Effector memory CD4-positive, alpha-beta T cell (primary cell): Measurements from ENCODE around the gene TBCA.
A peak's percentile ranks its signal among the peaks of the same experiment; 100 is the strongest.

ENCODE experiments used
- DNase-seq, 3 donors: peaks; one replicate each; pipeline ENCODE4 v3.0.0-alpha.2; 2020
- H3K27ac ChIP-seq: 2 replicates; pipeline ENCODE4 v1.7.0; 2013; ENCODE audit warnings: mild to moderate bottlenecking, low read length, moderate library complexity; ENCODE audit not compliant: insufficient read depth, poor library complexity, severe bottlenecking
- H3K27me3 ChIP-seq: replicated peaks from 2 replicates; pipeline ENCODE4 v1.7.0; 2013; ENCODE audit warnings: mild to moderate bottlenecking, low read length; ENCODE audit not compliant: insufficient read depth, control insufficient read depth, poor library complexity, severe bottlenecking
- H3K36me3 ChIP-seq: 2 replicates; pipeline ENCODE4 v1.7.0; 2013; ENCODE audit warnings: mild to moderate bottlenecking, low read length, moderate library complexity; ENCODE audit not compliant: control insufficient read depth, insufficient read depth
- H3K4me1 ChIP-seq: 2 replicates; pipeline ENCODE4 v1.7.0; 2013; ENCODE audit warnings: low read length, mild to moderate bottlenecking; ENCODE audit not compliant: control insufficient read depth, insufficient read depth, poor library complexity, severe bottlenecking
- H3K4me3 ChIP-seq: 2 replicates; pipeline ENCODE4 v1.7.0; 2013; ENCODE audit warnings: low read length, low read depth, mild to moderate bottlenecking; ENCODE audit not compliant: insufficient read depth, poor library complexity, severe bottlenecking
- H3K9me3 ChIP-seq: 2 replicates; pipeline ENCODE4 v1.7.0; 2013; ENCODE audit warnings: mild to moderate bottlenecking, low read length, moderate library complexity; ENCODE audit not compliant: control insufficient read depth

Gene TBCA

DNA sequence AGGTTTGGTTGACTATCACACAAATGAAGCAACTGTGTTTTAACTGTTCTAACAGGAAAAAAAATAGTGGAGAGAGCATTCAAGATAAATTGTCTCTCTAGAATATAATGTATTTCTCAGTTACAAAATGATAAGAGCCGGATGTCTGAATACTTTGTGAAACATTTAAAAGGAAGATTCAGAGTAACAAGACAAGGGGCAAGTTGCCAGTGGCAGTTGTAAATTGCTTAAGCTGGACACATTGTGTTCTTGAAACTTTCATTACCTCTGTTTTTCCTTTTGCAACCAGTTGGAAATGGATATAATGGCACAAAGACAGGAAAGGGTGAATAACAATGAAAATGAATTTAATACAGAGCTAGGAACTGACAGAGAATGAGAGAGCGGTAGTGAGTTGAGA, 15.2 kb upstream of the TBCA start:
- Histone ChIP-seq H3K27ac (no peak overlapping the region), H3K27me3 (no peaks in the 10 kb centered on the region), H3K36me3 (no peaks in the 10 kb centered on the region), H3K9me3 (no peaks in the 10 kb centered on the region), H3K4me1 (no peaks in the 10 kb centered on the region), H3K4me3 (no peak overlapping the region)
- no peak for DNase-seq

GRCh38 chr5:77785229-77785628, 9.1 kb upstream of the TBCA start:
- no peak for DNase-seq
- Histone ChIP-seq H3K9me3 (no peaks in the 10 kb centered on the region), H3K27me3 (no peaks in the 10 kb centered on the region), H3K4me3 (no peak overlapping the region), H3K4me1 (no peaks in the 10 kb centered on the region), H3K27ac (no peak overlapping the region), H3K36me3 (no peaks in the 10 kb centered on the region)

GRCh38 chr5:77784735-77785134, 8.6 kb upstream of the TBCA start:
- Histone ChIP-seq H3K27ac (no peak overlapping the region), H3K36me3 (no peaks in the 10 kb centered on the region), H3K27me3 (no peaks in the 10 kb centered on the region), H3K9me3 (no peaks in the 10 kb centered on the region), H3K4me3 (no peak overlapping the region), H3K4me1 (no peaks in the 10 kb centered on the region)
- no peak for DNase-seq

DNA sequence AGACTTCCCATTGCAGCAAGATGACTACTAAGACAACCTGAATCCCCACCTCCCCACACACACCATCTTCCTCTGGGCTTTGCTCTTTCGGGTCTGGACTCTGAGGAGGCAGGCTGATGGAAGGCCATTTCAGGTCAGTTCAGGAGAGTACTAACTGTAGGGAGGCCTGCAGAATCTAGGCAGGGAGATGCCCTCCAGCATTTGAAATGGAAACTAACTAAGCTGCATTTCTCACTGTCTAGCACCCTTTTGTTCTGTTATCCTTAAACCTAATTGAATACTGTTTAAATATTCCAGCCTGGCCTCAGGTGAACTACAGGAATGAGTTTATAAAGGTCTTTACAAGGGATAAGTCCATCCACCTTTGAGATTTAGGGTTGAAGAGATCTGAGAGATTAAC, 4.9 kb upstream of the TBCA start:
- H3K4me3 ChIP-seq: no peak overlapping the region
- DNase-seq: no peak
- peaks cover 5% of the 10 kb centered on the region for H3K4me1 ChIP-seq
- no peaks in the 10 kb centered on the region for H3K36me3 ChIP-seq
- H3K27ac ChIP-seq: no peak overlapping the region
- H3K9me3 ChIP-seq: no peaks in the 10 kb centered on the region
- no peaks in the 10 kb centered on the region for H3K27me3 ChIP-seq

DNA sequence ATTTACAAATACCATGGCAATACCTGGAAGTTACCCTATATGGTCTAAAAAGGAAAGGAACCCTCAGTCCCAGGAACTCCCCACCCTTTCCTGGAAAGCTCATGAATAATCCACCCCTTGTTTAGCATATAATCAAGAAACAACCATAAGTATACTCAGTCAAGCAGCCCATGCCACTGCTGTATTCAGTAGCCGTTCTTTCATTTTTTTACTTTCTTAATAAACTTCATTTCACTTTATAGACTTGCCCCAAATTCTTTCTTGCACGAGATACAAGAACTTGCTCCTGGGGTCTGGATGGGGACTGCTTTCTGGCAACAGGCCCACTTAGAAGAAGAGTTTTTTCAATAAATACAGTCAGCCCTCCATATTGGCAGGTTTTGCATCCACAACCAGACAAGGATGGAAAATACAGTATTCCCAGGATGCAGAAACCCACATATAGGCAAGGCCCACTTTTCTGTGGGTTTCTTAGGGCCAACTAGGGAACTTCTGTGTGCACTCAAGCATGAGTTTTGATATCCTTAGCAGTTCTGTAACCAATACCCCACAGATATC, 2.8 kb upstream of the TBCA start:
- Histone ChIP-seq H3K9me3 (no peaks in the 10 kb centered on the region), H3K27me3 (no peaks in the 10 kb centered on the region), H3K36me3 (no peaks in the 10 kb centered on the region), H3K27ac (no peak overlapping the region), H3K4me3 (no peak overlapping the region), H3K4me1 (peaks cover 11% of the 10 kb centered on the region)
- DNase-seq: no peak

GRCh38 chr5:77778398-77778797, 2.3 kb upstream of the TBCA start:
- Histone ChIP-seq H3K27ac (no peak overlapping the region), H3K4me3 (no peak overlapping the region), H3K36me3 (no peaks in the 10 kb centered on the region), H3K4me1 (peaks cover 11% of the 10 kb centered on the region), H3K27me3 (no peaks in the 10 kb centered on the region), H3K9me3 (no peaks in the 10 kb centered on the region)
- DNase-seq: no peak

- DNase-seq: no peak
- Histone ChIP-seq H3K9me3 (no peaks in the 10 kb centered on the region), H3K27ac (no peak overlapping the region), H3K36me3 (no peaks in the 10 kb centered on the region), H3K4me1 (peaks cover 11% of the 10 kb centered on the region), H3K27me3 (no peaks in the 10 kb centered on the region), H3K4me3 (no peak overlapping the region)
Measured at GRCh38 chr5:77777911-77778310, 1.8 kb upstream of the TBCA start.

DNA sequence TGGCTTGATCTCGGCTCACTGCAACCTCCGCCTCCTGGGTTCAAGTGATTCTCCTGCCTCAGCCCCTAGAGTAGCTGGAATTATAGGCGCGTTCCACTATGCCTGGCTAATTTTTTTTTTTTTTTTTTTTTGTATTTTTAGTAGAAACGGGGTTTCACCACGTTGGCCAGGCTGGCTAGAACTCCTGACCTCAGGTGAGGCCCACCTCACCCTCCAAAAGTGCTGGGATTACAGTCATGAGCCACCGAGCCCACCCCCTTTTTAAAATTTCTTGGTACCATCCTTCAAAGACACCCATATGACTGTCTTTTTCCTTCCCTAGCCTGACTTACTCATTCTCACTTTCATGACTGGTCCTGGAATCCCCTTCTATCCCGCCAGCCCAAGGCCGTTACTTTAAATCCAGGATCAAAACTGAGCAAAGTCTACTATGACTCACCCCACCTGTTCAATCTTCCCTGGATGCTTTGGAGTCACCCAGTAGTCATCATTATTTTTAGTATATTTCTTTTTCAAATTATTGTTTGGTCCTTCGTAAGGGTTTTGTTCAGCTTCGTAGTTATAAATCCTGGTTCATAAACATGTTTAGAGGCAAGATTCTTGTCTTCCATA, 1.2 kb upstream of the TBCA start:
- no peaks in the 10 kb centered on the region for H3K9me3 ChIP-seq
- H3K4me3 ChIP-seq: no peak overlapping the region
- no peak overlapping the region for H3K27ac ChIP-seq
- peaks cover 11% of the 10 kb centered on the region for H3K4me1 ChIP-seq
- no peaks in the 10 kb centered on the region for H3K36me3 ChIP-seq
- H3K27me3 ChIP-seq: no peaks in the 10 kb centered on the region
- no peak for DNase-seq

GRCh38 chr5:77776554-77777206, 541 bp upstream of the TBCA start:
- Histone ChIP-seq H3K27me3 (no peaks in the 10 kb centered on the region), H3K9me3 (no peaks in the 10 kb centered on the region), H3K27ac (peak overlapping the region; percentile 95), H3K4me3 (peak overlapping the region; percentile 48), H3K4me1 (peaks cover 11% of the 10 kb centered on the region), H3K36me3 (no peaks in the 10 kb centered on the region)
- DNase-seq: no peak

GRCh38 chr5:77774981-77775789, 954 bp downstream of the TBCA start:
- Histone ChIP-seq H3K27ac (peak overlapping the region; percentile 95), H3K4me3 (peak overlapping the region; percentile 48), H3K4me1 (peaks cover 11% of the 10 kb centered on the region), H3K27me3 (no peaks in the 10 kb centered on the region), H3K9me3 (no peaks in the 10 kb centered on the region), H3K36me3 (no peaks in the 10 kb centered on the region)
- DNase-seq: no peak
